ENCODE results near the gene ARHGDIA.

ARHGDIA gene

DNA sequence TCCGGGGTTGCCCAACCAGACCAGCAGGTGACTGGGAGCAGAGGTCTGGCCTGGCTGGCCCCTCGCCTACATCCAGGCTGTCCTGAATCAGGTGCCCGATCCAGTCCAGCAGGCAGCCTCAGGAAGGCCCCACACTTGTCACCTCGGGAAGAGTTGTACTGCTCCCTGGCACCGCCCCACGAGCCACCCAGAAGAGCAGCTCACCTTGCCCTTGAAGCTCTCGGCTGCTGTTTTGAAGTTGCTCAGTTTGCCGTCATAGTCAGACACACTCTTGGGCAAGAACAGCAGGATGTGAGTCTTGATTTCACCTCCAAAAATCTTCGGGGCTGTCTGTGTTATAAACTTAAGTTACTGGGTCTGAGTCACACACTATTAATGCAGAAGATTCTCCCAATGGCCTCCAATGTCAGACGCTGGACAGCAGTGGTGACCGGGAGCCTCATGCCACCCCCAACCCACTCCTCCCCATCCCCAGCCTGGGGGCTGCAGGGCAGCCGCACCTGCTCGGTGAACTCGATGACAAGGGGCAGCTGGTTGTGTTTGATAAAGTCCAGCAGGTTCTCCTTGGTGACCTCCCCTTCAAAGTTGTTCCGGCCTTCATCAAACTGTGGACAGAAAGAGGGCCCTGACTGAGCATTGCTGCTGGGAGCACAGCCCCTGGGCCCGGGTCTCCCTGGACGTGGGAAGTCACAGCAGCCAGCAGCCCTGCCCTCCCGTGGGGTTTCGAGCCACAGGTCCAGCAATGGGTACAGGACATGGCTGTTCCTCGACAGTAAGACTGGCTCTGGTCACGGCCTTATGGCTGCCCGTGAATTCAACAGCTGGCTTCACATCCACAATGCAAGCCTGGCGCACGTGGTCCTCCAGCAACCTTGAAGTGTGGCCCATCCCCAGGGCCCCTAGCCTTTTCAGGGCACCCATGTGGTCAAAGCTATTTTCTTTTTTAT, 24.1 kb downstream of the ARHGDIA start:
- no peak overlapping the region for H3K4me3 ChIP-seq (ENCODE audit: low read depth, low read length)
- no peak for DNase-seq (ENCODE audit: low read depth)
- TF ChIP-seq, protein P1, sequence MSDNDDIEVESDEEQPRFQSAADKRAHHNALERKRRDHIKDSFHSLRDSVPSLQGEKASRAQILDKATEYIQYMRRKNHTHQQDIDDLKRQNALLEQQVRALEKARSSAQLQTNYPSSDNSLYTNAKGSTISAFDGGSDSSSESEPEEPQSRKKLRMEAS (IDR thresholded peaks at IDR 0.05; ENCODE audit: low read depth, low read length), result no peak
- TF ChIP-seq, protein P2, sequence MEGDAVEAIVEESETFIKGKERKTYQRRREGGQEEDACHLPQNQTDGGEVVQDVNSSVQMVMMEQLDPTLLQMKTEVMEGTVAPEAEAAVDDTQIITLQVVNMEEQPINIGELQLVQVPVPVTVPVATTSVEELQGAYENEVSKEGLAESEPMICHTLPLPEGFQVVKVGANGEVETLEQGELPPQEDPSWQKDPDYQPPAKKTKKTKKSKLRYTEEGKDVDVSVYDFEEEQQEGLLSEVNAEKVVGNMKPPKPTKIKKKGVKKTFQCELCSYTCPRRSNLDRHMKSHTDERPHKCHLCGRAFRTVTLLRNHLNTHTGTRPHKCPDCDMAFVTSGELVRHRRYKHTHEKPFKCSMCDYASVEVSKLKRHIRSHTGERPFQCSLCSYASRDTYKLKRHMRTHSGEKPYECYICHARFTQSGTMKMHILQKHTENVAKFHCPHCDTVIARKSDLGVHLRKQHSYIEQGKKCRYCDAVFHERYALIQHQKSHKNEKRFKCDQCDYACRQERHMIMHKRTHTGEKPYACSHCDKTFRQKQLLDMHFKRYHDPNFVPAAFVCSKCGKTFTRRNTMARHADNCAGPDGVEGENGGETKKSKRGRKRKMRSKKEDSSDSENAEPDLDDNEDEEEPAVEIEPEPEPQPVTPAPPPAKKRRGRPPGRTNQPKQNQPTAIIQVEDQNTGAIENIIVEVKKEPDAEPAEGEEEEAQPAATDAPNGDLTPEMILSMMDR (IDR thresholded peaks at IDR 0.05; ENCODE audit: low read depth, low read length), result no peak
- TF ChIP-seq POLR2A (IDR thresholded peaks at IDR 0.05; ENCODE audit: extremely low read depth, insufficient read length), result no peak
- TF ChIP-seq MYC (IDR thresholded peaks at IDR 0.05; ENCODE audit: low read depth, low read length), result no peak

DNA sequence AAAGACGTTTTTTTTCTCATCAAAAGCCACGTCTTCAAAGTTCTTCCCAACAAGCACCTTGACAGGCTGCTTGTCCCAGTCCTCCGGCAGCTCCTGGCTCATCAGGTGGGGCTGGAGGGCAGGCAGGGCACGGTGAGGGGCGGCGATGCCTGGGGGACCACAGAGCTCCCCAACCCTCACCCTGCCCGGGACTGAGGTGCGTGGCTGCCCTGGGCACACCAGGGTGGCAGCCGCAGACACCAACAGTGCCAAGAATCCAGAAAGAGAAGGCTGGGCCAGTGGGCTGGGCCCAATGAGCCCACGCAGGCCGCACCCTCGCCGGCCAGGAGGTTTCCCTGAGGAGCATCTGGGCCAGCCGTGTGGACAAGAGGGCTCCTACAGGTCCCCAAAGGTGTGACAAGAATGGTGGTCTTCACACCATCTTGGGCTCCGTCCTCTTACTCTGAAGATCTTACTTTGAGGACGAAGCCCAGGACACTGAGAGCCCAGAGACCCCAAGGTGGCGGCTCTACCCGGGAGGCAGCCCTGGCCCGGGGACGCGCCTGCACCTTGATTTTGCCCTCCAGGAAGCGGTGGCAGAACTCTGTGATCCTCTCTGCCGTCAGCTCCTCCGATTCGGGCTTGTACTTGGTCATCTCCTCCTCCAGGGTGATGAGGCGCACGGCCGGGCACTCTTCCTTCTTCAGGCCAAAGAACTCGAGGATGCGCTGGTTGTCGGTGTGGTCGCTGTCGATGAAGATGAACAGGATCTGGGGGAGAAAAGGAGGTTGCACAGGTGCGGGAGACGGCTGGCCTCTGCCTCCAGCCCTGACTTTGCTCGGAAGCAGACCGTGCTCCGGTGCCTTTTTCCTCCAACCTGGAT, 25.0 kb downstream of the ARHGDIA start:
- no peak overlapping the region for H3K4me3 ChIP-seq (ENCODE audit: low read depth, low read length)
- no peak for DNase-seq (ENCODE audit: low read depth)
- TF ChIP-seq, protein P1 (IDR thresholded peaks at IDR 0.05; ENCODE audit: low read depth, low read length), result no peak
- TF ChIP-seq POLR2A (IDR thresholded peaks at IDR 0.05; ENCODE audit: extremely low read depth, insufficient read length) (no peak), MYC (IDR thresholded peaks at IDR 0.05; ENCODE audit: low read depth, low read length) (no peak)
- TF ChIP-seq, protein P2 (IDR thresholded peaks at IDR 0.05; ENCODE audit: low read depth, low read length), result no peak

DNA sequence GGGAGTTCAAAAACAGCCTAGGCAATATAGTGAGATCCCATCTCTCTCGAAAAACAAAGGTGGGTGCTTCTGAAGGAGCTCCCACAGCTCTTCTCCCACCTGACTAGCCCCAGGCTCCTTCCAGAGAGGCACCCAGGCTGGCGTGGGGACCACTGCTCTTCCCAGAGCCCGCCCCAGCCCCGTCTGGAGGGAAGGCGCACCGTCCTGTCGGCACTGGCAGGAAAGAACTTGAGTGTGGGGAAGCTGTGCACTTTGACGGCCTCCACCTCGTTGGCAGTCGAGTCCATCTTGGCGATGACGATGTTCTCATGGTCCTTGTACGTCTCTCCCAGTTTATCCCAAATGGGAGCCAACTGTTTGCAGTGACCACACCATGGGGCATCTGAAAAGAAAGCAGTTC, 25.8 kb downstream of the ARHGDIA start:
- TF ChIP-seq MYC (IDR thresholded peaks at IDR 0.05; ENCODE audit: low read depth, low read length) (no peak), POLR2A (IDR thresholded peaks at IDR 0.05; ENCODE audit: extremely low read depth, insufficient read length) (no peak)
- TF ChIP-seq, protein P2 (IDR thresholded peaks at IDR 0.05; ENCODE audit: low read depth, low read length), result no peak
- TF ChIP-seq, protein P1 (IDR thresholded peaks at IDR 0.05; ENCODE audit: low read depth, low read length), result no peak
- DNase-seq (ENCODE audit: low read depth), result no peak
- H3K4me3 ChIP-seq (ENCODE audit: low read depth, low read length), result no peak overlapping the region

DNA sequence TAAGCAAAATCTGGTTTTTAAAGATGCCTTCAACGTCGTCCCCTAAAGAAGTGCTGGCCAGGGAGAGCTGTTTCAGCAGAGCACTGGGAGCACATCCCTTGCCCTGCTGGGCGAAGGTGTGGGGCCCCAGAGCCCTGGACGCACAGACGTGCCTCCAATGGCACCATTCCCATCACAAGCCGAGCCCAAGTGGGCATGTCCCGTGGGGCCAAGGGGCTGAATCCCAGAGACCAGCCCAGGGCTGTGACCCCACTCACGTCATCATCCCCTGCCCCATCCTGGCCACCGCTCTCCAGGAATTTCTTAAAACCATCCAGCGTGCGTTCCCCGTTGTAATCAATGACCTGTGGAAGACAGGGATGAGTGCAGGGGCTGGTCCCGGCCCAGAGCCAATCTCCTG, 26.2 kb downstream of the ARHGDIA start:
- TF ChIP-seq POLR2A (IDR thresholded peaks at IDR 0.05; ENCODE audit: extremely low read depth, insufficient read length) (no peak), MYC (IDR thresholded peaks at IDR 0.05; ENCODE audit: low read depth, low read length) (no peak)
- TF ChIP-seq, protein P1 (IDR thresholded peaks at IDR 0.05; ENCODE audit: low read depth, low read length), result no peak
- TF ChIP-seq, protein P2 (IDR thresholded peaks at IDR 0.05; ENCODE audit: low read depth, low read length), result no peak
- DNase-seq (ENCODE audit: low read depth), result no peak
- H3K4me3 ChIP-seq (ENCODE audit: low read depth, low read length), result no peak overlapping the region

DNA sequence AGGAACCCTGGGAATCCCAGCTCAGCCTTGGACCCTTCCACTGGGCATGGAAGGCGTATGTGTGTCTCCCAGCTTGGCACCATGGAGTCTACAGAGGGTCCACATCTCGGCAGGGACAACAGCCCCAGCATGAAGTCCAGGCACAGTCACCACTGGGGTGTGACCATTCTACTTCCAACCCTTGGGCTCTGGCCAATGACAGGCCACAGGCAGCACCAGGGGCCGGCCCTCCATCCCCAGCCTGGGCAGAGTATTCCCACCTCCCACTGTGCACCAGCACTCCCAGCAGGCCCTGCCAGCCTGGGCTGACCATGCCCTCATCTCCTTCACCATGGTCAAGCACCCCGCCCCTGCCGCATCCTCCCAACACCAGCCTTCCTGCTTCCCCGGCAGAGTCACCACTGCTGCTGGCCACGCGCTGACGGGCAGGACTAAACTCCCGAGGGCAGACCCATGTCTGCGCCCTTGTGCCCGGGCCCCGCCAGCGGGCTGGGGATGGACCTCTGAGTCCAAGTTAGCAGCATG, 26.7 kb downstream of the ARHGDIA start:
- TF ChIP-seq, protein P2 (IDR thresholded peaks at IDR 0.05; ENCODE audit: low read depth, low read length), result no peak
- TF ChIP-seq, protein P1 (IDR thresholded peaks at IDR 0.05; ENCODE audit: low read depth, low read length), result no peak
- DNase-seq (ENCODE audit: low read depth), result no peak
- H3K4me3 ChIP-seq (ENCODE audit: low read depth, low read length), result no peak overlapping the region

All from NB4 (cell line).